ENCODE measurements around the gene WNK1.
"Not testable (repeated sequence)": the region's sequence is repeated elsewhere in the genome, so short reads cannot be mapped to it uniquely, and the experiment has no call there.

WNK1 gene

DNA sequence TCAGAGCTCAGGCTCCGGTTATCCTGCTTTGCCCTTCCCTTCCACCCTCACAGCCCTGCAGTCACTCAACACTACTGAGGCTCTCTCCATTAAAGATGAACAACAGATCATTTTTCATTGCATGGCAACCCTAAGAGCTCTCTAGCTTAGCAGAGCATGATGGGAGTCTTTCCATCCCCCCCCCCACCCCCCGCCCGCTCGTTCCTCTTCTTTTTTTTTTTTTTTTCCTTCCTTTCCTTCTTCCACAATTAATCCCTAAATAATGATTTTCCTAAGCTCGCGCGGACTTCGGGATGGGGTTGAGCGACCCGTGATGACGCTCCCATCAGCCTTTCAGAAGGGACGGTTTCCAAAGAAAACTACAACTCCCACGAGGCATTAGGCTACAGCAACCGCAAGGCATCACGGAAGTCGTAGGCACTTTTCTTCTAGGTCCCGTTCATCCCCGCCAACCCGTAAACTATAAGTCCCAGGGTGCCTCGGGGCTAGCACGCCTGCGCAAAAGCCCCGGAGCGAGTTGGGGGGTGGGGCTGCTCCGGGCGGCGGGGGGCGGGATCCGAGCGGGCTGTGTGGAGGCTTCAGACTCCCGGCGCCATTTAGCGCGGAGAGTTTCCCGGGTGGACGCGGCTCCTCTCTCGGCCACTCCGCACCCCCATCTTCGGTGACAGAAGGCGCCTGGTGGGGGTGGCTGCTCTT is at the start of gene WNK1:
Gene WNK1 (plus strand): TSS at position 581 of the 696 bp plus-strand sequence. CDS start 987 bp downstream, outside the sequence.
- DNase-seq (ENCODE audit: low spot score): peak; percentile 99

DNA sequence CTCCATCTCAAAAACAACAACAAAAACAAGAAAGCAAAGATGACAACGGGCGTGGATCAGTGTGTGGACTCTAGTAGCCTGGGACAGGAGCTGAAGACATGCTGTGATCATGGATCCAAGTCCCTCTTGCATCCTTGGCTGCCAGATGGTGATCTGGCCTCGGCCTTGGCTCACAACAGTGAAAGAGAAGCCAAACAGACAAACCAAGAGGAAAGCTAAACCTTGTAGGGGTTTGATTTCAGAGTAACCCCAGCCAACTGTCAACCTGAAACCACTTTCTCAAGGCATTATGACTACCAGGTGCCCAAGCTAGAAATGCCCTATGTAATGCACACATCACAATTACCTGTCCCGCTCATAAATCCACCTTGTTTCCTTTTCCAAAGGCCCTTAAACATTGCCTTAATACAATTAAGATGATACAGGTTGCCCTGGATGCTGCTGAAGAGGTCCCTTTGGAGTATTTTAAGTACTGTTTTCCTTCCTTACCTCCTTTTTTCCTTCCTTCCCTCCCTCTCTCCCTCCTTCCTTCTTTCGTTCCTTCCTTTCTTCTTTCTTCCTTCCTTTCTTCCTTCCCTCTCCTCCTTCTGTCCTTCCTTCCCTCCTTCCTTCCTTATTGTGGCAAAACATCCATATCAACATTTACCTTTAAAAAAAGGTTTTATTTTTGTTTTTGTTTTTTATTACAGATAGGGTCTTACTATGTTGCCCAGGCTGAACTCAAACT is 47.7 kb upstream of the WNK1 start:
- no peak for DNase-seq (ENCODE audit: low spot score)

DNA sequence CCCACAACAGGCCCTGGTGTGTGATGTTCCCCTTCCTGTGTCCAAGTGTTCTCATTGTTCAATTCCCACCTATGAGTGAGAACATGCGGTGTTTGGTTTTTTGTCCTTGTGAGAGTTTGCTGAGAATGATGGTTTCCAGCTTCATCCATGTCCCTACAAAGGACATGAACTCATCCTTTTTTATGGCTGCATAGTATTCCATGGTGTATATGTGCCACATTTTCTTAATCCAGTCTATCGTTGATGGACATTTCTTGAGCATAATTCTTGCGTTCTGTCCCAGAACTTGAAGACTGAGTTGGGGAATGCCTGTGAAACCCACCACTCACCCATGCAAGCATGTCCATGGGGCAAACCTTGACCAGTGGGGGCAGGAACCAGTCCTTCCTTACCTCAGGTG is 44.3 kb upstream of the WNK1 start:
- not testable (repeated sequence) for DNase-seq (ENCODE audit: low spot score)

DNA sequence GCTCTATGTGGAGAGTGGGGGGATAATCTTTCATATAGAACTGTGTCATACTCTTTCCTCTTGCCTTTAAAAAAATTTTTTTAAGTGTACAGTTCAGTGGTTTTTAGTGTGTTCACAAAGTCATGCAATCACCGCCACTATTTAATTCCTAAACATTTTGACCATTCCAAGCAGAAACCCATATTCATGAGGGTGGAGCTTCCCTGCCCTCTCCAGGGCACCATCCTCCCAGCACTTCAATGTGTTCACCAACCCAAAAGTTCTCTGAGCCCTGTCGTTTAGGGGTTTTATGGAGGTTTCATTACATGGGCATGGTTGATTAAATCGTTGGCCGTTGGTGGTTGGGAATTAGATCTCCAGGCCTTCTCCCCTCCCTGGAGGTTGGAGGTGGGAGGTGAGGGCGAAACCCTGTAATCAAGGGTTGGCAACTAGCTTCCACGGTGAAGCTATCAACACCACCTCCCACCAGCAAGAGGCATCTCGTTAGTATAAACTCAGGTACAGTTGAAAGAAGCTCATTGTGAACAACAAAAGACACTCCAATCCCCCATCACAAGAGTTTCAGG is 42.8 kb upstream of the WNK1 start:
- no peak for DNase-seq (ENCODE audit: low spot score)

DNA sequence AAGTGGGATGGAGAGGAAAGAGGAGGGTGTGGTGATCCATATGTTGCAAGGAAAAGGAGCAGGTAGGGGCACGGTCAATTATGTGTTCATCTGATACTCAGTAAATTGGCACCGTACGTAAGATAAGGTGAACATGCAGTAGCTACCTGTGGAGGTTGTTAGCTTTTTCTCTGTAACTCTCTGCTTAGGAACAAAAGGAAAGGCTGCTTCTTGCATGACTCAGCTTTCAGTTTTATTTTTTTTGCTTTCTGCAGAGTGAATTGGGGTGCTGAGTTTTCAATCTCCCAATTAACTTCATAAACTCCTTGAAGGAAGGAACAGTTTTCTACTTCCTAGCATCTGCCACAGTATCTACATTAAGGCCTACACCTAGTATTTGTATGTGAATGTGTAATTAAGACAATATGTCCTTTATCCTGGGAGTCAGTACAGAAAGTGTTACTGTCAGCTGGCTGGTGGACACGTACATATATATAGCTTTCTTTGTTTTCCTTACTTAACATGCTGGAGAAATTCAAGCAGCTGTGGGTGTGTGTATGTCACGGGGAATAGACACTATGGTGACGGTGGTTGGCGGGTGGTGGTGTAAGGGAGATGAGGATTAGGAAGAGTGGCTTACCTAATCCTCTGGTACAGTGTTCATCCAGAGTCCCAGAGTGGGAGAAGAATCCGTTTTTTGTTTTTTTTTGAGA is 40.1 kb upstream of the WNK1 start:
- DNase-seq (ENCODE audit: low spot score): no peak

DNA sequence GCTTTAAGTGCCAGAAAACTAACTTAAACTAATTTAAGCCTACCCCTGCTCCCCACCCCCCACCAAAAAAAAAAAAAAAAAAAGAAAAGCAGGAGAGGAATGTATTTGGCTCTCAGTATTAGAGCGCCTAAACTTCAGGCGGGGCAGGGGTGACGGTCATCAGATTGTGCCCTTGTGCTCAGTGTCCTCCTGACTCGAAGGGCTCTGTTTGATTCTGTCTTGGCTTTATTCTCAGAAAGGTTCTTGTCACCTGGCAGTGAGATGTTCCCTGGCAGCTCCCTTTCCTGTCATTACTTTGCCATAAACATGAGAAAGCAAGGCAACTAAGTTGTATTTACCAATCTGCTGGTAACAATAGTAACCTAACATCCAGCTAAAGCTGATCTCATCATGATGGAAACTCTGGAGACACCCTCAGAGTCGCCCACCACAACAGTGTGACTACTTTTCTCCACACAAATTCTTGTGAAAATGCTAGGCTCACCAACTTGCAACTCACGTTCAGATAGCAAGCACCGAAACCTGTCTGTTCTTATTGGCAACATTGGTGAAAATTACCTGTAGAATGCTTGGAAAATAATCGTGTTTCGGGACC is 39.0 kb upstream of the WNK1 start:
- DNase-seq (ENCODE audit: low spot score): no peak

DNA sequence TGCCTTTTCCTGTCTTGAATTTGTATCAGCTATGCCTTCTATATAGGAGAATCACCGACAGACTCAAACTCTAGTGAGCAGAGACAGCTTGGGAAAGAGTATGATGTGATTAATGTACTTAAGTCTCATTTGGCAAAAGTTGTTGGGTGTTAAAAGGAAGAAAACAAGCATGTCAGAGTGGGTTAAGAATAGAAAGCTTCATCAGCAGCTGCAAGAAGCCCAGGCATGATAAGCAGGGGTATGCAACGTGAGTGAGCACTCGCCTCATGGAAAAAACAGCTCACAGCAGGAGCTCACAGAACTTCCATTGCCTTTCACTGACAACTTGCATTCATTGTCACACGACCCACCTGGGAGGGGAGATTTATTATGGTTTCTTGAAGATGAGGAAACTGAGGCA is 35.9 kb upstream of the WNK1 start:
- no peak for DNase-seq (ENCODE audit: low spot score)

DNA sequence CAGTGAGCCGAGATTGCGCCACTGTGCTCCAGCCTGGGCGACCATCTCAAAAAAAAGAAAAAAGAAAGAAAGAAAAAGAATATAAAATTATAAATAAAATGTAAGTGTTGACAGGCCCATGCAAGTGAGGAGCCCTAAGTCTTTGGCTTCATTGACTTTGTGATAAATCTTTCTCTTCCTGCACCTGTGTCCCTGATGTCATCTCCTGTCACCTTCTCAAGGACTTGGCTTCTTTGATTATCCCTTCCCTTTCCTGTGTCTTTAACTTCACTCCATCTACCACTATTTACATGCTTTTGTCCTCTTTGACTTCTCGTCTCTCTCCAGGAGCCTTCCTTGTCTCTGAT is 33.6 kb upstream of the WNK1 start:
- no peak for DNase-seq (ENCODE audit: low spot score)

DNA sequence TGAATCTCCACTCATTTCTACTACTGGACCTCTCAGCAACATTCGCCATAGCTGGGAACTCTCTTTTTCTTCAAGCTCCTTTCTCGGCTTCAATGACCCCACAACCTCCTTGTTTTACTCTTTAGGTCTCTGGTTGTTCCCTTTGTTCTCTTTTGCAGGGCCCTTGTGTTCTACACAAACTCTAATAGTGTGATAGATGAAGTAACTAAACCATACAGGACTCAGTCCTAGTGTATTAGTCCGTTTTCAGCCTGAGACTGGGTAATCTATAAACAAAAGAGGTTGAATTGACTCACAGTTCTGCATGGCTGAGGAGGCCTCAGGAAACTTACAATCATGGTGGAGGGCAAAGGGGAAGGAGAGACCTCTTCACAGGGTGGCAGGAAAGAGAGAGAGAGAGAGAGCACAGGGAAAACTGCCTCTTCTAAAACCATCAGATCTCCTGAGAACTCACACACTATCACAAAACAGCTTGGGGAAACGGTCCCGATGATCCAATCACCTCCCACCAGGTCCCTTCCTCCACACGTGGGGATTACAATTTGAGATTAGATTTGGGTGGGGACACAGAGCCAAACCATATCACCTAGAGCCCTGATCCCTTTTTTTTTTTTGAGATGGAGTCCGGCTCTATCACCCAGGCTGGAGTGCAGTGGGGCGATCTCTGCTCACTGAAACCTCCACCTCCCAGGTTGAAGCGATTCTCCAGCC is 32.0 kb upstream of the WNK1 start:
- no peak for DNase-seq (ENCODE audit: low spot score)

DNA sequence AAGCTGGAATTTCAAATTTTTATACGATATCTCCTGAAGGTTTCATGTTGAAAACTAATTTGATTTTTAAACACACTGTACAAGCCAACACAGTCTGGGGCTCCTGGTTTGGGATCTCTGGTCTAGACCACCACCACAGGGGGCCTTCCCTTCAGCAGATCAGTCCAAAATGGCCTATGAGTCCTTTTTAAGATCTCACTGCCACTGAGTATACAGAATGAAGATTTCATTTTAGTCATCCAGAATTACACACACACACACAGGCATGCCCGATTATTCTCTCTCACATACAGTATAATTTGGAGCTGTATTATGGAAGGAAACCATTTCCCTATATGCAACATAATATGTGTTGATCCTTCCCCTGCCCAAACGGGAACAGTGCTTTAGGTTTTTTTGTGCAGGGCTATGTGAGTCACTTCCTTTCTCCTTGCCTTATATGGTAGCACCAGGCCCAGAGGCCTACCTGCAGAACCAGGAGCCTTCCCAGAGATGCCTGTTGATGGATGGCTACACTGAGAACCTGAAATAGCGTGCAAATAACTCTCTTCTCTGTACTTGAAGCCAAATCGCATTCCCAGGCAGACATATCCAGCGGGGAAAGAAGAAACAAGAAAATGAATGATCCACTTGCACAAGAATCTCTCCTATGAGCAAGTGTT is 28.1 kb upstream of the WNK1 start:
- no peak for DNase-seq (ENCODE audit: low spot score)

DNA sequence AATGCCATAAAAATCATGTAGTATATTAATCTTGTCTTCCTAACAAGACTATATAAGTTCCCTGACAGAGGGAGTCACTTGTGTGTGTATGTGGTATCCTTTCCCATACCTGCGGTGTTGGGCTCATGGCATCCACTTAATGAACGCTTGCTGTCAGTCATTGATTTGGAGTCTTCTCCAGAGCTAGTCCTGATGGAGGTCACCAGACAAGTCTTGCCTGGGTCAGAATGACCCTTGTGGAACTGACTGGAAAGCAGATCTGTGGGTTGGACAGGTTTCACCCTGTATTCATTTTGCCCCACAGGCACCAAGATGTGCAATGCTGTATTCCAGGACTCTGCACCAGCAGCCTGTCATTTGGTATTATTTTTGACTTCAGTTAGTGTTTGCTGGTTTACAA is 27.3 kb upstream of the WNK1 start:
- no peak for DNase-seq (ENCODE audit: low spot score)

DNA sequence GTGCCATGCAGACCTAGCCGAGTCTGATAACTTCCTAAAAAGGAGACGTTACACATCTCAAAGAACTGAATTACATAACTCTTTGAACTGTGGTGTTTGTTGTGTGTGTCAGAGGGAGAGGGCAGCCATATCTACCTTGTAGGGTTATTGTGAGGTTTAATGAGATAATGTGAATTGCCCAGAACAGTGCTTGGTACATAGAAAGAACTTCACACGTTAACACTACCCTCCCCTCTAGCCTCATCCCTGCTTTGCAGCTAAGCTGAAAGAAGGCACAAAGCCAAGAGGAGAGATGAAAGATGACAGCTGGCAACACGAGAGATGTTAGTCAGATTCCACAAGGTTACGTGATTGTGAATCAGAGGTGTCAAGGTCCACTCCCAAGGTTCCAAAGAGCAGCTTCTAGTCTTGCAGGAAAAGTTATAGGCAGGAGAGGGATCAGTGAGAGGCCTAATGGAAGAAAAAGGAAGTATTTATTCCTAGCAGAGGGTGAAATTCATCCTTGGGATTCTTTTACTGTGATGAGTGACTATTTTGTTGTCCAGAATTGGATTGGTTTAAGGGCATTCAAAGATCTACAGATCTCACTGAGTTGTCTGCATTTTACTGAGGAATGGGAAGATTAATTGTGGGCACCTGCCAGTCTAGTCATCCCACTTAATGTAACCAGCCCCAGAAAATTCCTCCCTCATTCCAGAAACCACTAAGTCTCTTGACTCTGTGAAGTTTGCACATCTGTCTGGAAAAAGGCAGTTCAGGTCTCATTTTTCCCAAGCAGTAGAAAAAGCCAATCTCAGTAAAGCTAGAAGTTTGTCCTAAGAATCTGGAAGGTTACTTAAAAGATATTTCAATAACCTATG is 25.9 kb upstream of the WNK1 start:
- DNase-seq (ENCODE audit: low spot score): no peak

DNA sequence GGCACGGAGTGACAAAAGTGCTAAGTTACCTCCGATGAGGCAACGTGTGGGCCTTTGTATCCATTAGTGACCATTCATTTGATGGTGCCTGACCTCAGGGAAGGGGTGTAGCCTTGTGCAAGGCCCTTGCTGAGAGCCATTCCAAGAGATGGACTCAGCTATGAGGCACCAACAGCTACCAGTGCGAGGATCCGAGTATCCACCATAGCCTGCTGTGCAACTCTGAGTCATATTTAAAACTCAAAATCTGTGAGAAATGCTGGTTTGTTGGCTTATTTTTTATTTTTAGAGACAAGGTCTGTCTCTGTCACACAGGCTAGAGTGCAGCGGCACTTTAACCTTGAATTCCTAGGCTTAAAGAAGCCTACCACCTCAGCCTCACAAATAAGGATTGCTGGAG is 25.1 kb upstream of the WNK1 start:
- DNase-seq (ENCODE audit: low spot score): no peak

DNA sequence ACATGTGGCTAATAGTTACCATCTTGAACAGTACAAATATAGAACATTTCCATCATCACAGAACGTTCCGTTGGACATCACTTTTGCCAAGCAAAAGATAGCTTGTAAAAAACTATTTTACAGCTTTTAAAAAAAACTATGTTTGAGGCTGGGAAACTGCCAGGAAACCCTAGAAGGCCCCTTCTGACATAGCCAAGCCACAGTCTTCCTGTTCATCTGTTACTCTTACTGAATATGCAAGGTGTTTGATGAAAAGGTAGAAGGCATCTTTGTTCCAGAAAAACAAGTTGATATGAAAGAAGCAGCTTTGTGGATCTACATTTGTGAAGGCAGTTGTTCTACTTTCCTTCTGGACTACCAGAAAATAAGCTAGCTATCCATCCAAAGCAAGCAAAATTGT is 23.6 kb upstream of the WNK1 start:
- no peak for DNase-seq (ENCODE audit: low spot score)

DNA sequence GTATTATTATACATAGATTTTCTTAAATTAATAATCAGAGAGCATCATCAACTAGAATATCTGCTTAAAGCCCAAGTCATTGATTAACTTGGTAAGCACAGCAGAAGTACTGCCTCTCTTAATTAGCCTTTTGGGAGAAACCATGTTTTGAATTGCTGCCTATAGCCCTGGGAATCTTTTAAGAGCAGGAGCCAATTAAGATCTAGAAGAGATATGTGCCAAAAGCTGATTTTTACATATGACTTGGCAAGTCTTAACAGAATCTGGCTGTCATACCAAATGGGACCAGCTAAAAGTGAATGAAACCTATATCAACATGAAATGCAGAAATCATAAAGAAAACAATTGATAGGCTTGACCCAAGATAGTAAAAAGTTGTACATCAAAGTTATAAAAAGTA is 23.2 kb upstream of the WNK1 start:
- no peak for DNase-seq (ENCODE audit: low spot score)

DNA sequence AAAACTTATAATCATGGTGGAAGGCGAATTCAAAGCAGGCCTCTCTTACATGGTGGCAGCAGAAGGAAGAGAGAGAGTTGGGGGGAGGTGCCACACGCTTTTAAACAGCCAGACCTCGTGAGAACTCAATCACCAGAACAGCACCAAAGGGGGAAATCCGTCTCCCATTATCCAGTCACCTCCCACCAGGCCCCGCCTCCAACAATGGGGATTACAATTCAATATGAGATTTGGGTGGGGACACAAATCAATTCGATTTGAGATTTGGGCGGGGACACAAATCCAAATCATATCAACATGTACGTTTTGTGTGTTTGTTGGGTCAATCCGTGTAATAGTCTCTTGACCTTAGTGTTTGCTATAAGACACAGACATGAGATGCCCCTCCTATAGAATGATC is 21.8 kb upstream of the WNK1 start:
- DNase-seq (ENCODE audit: low spot score): no peak

DNA sequence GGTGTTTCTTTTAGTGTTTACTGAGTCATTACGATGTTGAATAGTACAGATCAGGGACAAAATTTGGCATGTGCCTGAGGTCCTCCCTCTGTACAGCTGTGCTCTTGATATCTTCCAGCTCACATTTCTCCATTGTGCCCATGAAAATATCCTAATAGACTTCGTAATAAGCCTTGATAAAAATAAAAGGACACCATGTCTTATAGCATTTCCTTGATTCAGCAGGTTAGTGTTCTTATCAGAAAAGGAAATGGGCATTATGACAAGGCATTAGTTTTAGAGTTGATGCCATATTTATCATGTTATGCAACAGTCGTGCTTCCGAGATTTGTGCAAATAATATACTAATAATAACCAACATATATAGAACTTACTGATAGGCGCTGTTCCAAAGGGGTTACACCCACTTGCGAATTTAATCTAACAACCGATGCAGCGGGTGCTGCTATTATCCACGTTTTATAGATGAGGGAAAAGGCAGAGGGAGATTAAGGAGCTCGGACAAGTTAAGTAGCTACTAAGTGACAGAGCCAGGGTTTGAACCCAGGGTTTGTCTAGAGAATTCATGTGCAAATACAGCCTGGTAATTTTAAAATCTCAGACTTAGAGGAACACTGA is 15.1 kb upstream of the WNK1 start:
- DNase-seq (ENCODE audit: low spot score): no peak

DNA sequence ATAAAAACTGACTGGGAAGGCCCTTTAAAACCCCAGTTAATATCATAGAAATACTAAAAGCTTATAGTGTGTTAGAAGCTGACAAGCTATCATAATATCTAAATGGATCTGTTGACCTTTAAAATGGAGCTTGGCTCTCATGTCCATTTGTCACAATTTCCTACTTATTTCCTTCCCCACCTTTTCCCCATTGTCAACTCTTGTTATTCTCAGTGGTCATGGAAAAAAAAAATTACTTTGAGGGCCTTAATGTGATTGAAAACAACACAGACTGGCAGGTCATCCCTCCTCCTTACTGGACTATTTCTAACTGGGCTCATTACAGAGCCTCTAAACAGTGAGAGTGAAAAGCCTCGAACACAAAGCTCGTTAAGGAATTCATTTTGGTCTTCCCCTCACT is 13.7 kb upstream of the WNK1 start:
- no peak for DNase-seq (ENCODE audit: low spot score)

DNA sequence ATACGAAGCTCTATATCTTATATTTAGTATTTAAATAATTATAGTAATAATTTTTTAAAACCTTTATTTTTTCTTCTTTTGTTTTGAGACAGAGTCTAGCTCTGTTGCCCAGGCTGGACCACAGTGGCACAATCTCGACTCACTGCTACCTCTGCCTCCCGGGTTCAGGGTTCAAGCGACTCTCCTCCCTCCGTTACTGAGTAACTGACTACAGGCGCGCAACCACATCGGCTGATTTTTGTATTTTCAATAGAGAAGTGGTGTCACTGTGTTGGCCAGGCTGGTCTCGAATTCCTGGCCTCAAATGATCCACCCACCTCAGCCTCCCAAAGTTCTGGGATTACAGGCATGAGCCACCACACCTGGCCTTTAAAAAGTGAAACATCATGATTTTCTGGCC is 13.0 kb upstream of the WNK1 start:
- DNase-seq (ENCODE audit: low spot score): no peak

DNA sequence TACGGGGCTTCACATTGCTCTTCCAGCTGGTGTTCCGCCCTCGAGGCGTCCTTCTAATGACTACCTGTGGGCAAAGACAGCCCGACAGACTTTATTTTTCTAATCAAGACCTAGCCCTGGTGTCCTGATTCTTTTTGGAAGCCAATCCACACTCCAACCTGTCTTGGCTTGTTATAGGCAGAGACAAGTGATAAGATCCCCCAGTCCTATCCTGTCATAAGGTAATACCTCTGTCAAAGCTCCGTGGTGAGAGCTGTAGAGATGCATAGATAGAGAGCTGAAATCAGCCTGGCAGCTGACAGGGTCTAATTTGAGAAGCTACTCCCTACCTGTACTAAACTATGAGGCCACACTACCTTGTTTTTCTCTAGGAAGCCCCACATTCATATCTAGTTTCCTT is 11.5 kb upstream of the WNK1 start:
- DNase-seq (ENCODE audit: low spot score): no peak
